Endothelial cell (in vitro differentiated cells): ENCODE measurements around the gene CABS1. TPM values are rescaled to one million over a fixed set of nuclear protein-coding genes. Genes with fewer than 3 reads are reported as not detected.

ENCODE experiments used
- DNase-seq: peaks from one replicate; pipeline ENCODE4 v3.0.0; 2021; ENCODE audit warnings: low spot score
- H3K27ac Mint-ChIP-seq: one replicate; pipeline ENCODE4 v1.8.0; 2021; ENCODE audit warnings: mixed read lengths, inconsistent platforms; ENCODE audit not compliant: unreplicated experiment
- H3K27me3 Mint-ChIP-seq: one replicate; pipeline ENCODE4 v1.8.0; 2021; ENCODE audit warnings: mild to moderate bottlenecking, moderate library complexity, mixed read lengths, inconsistent platforms; ENCODE audit not compliant: unreplicated experiment
- H3K36me3 Mint-ChIP-seq: one replicate; pipeline ENCODE4 v1.8.0; 2021; ENCODE audit warnings: mild to moderate bottlenecking, low read depth, mixed read lengths, inconsistent platforms; ENCODE audit not compliant: unreplicated experiment
- H3K4me1 Mint-ChIP-seq: one replicate; pipeline ENCODE4 v1.8.0; 2021; ENCODE audit warnings: mild to moderate bottlenecking, mixed read lengths, inconsistent platforms; ENCODE audit not compliant: unreplicated experiment
- H3K4me3 Mint-ChIP-seq: one replicate; pipeline ENCODE4 v1.8.0; 2021; ENCODE audit warnings: mild to moderate bottlenecking, mixed read lengths, inconsistent platforms; ENCODE audit not compliant: unreplicated experiment
- H3K9me3 Mint-ChIP-seq: one replicate; pipeline ENCODE4 v1.8.0; 2021; ENCODE audit warnings: mixed read lengths, inconsistent platforms; ENCODE audit not compliant: unreplicated experiment
- total RNA-seq: library from RNA; stranded (reverse); fragmentation: NEBNext Ultra II Directional; extraction: Animal tissue kit (Norgen Biotek cat#: 25700); gene quantifications from one replicate; pipeline ENCODE4 v1.2.1, GENCODE V29; 2021; ENCODE audit not compliant: unreplicated experiment
- TF ChIP-seq, protein P1 (sequence below): fragments of 200-600 bp; sonication (generic); IDR thresholded peaks from one replicate; pipeline ENCODE4 v1.5.0; 2021; ENCODE audit warnings: antibody characterized with exemption; ENCODE audit not compliant: unreplicated experiment

CABS1 gene
- total RNA-seq, 1 donor from 2014 or later = not detected

DNA sequence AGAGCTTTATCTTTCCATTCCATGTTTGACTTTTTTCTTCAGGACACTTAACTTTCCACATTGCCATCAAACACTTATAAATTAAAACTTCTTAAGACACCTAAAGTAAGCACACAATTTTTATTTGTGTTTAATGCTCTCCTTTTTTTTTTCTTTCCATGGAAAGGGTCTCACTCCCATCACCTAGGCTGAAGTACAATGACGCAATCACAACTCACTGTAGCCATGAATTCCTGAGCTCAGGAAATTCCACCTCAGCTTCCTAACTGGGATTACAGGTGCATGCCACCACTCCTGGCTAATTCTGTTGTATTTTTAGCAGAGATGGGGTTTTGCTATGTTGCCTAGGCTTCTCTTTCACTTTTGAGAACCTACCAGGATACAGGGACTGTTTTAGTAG is 33.0 kb downstream of the CABS1 start:
- Mint-ChIP-seq H3K4me1 (no peaks in the 10 kb centered on the region), H3K27me3 (peaks cover 3% of the 10 kb centered on the region), H3K9me3 (no peaks in the 10 kb centered on the region), H3K4me3 (no peak overlapping the region), H3K27ac (no peak overlapping the region), H3K36me3 (no peaks in the 10 kb centered on the region)
- no peak for DNase-seq
- TF ChIP-seq, protein P1, sequence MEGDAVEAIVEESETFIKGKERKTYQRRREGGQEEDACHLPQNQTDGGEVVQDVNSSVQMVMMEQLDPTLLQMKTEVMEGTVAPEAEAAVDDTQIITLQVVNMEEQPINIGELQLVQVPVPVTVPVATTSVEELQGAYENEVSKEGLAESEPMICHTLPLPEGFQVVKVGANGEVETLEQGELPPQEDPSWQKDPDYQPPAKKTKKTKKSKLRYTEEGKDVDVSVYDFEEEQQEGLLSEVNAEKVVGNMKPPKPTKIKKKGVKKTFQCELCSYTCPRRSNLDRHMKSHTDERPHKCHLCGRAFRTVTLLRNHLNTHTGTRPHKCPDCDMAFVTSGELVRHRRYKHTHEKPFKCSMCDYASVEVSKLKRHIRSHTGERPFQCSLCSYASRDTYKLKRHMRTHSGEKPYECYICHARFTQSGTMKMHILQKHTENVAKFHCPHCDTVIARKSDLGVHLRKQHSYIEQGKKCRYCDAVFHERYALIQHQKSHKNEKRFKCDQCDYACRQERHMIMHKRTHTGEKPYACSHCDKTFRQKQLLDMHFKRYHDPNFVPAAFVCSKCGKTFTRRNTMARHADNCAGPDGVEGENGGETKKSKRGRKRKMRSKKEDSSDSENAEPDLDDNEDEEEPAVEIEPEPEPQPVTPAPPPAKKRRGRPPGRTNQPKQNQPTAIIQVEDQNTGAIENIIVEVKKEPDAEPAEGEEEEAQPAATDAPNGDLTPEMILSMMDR = no peak

DNA sequence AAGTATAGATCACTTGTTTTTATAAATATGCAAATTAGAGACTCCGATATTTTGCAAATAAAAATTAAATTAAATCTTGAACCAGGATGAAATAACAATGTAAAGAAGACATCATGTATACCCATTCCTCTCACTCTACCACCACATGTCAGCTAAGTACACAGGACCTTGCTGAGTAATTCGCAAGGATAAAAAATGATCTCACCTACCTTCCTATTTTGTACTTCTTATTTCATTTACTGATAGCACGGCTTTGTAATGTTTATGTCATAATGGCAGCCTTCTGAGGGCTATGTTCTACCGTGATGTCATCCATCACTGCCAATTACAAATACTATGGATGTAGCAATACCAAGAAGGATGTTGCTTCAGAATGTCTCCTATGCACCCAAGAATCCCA is 37.2 kb downstream of the CABS1 start:
- no peaks in the 10 kb centered on the region for H3K36me3 Mint-ChIP-seq
- H3K27ac Mint-ChIP-seq = no peak overlapping the region
- TF ChIP-seq, protein P1 = no peak
- H3K4me3 Mint-ChIP-seq = no peak overlapping the region
- peaks cover 1% of the 10 kb centered on the region for H3K27me3 Mint-ChIP-seq
- no peak for DNase-seq
- H3K4me1 Mint-ChIP-seq = peaks cover 7% of the 10 kb centered on the region
- no peaks in the 10 kb centered on the region for H3K9me3 Mint-ChIP-seq

DNA sequence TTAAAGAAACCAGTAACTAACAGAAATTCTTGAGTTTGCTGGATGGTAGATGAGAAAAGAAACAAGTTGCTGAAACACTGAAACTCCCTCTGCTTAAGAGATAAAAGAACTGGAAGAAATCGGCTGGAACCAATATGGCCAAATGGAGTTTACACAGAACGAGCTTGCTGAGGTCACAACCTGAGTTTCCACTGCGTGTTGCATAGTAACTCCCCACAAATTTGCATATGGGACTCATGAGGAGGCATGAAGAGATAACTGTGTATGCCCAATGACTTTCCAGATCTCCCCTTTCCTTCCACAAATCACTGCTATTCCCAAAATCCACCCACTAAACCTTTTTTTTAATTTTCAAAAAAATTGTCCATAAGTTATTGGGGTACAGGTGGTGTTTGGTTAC is 38.0 kb downstream of the CABS1 start:
- H3K9me3 Mint-ChIP-seq = no peaks in the 10 kb centered on the region
- peaks cover 1% of the 10 kb centered on the region for H3K27me3 Mint-ChIP-seq
- H3K27ac Mint-ChIP-seq = no peak overlapping the region
- peaks cover 7% of the 10 kb centered on the region for H3K4me1 Mint-ChIP-seq
- no peak overlapping the region for H3K4me3 Mint-ChIP-seq
- no peaks in the 10 kb centered on the region for H3K36me3 Mint-ChIP-seq
- TF ChIP-seq, protein P1 = no peak
- DNase-seq = no peak

DNA sequence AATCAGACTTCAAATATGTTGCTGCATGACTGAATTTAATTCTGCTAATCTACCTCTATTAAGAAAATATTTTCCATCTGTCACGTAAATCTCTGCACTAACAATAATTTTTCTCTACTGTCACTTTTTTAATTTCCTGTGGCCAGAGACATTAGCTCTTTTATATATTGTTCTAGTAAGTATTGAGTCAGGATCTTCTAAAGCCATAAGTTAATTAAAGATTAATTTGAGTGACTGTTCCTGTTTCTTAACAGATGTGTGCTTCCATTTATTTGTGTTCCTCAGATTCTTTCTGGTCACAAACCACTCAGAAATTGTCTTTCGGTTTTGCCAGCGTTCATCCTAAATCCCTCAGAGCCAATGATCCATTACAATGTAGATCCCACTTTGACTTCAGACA is 45.8 kb downstream of the CABS1 start:
- Mint-ChIP-seq H3K4me1 (peaks cover 5% of the 10 kb centered on the region), H3K27ac (no peak overlapping the region), H3K4me3 (no peak overlapping the region), H3K9me3 (no peaks in the 10 kb centered on the region), H3K36me3 (no peaks in the 10 kb centered on the region), H3K27me3 (peaks cover 1% of the 10 kb centered on the region)
- DNase-seq = no peak
- TF ChIP-seq, protein P1 = no peak

DNA sequence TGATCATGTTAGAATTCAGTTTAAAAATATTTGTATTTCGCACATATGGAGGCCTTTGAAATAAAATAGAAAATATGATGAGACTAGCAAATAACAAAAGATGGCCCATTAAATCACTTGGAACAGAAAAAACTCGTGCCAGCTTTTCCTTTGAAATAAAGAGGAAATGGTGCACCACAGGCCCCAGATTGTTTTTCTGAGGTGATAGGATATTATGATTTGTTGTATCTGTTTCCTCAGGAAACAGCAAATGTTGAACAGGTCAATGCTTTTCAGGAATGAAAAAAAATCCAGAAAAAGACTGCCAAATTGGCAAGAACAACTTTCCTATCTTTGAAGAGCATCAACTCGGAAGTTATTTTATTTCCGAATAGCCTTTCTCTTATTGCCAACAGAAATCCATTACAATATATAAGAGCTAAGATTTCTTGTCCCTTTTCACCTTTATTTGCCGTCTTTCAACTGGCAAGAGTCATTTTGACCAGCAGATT is 48.0 kb downstream of the CABS1 start, which contains the start of gene SMR3B:
Gene SMR3B (plus strand): TSS at position 441 of the 491 bp plus-strand sequence. CDS start 1,380 bp downstream, outside the sequence.
- DNase-seq = no peak
- H3K27ac Mint-ChIP-seq = no peak within 1 kb of the TSS
- H3K4me3 Mint-ChIP-seq = no peak within 1 kb of the TSS
- no peaks in the 10 kb centered on the region for H3K9me3 Mint-ChIP-seq
- TF ChIP-seq, protein P1 = no peak
- no peaks in the 10 kb centered on the region for H3K36me3 Mint-ChIP-seq
- no peaks in the 10 kb centered on the region for H3K27me3 Mint-ChIP-seq
- peaks cover 3% of the 10 kb centered on the region for H3K4me1 Mint-ChIP-seq

Other genes with a start within 250 kb of the CABS1 start
- gene PRR27, start 180.7 kb upstream of the CABS1 start, total RNA-seq = not detected
- not detected for gene ODAM, start 139.3 kb upstream of the CABS1 start, total RNA-seq
- gene FDCSP, start 108.9 kb upstream of the CABS1 start, total RNA-seq = not detected
- not detected for gene CSN3, start 92.4 kb upstream of the CABS1 start, total RNA-seq
- gene SMR3A, start 25.8 kb downstream of the CABS1 start, total RNA-seq = not detected
- gene SMR3B, start 48.1 kb downstream of the CABS1 start, total RNA-seq = 1.1 TPM
- not detected for gene OPRPN, start 63.0 kb downstream of the CABS1 start, total RNA-seq
- gene MUC7, start 137.2 kb downstream of the CABS1 start, total RNA-seq = not detected
- gene AMTN, start 183.6 kb downstream of the CABS1 start, total RNA-seq = not detected